HepG2 (cell line): ENCODE data around the gene GOLGA8B. TPM values are rescaled to one million over a fixed set of nuclear protein-coding genes. Genes with fewer than 3 reads are reported as not detected.

Experiments
- ATF2 ChIP-seq: sonication (generic); formaldehyde crosslinking; IDR thresholded peaks from 2 replicates; pipeline ENCODE4 v1.4.0; 2020; ENCODE audit warnings: missing genetic modification reagents
- HMGXB4 ChIP-seq, 2 experiments: sonication (generic) in 1 of 2; formaldehyde crosslinking in 1 of 2; IDR thresholded peaks; 2 replicates each; pipeline versions ENCODE4 v1.4.0 to v1.6.1; 2018 to 2020; ENCODE audit warnings: missing genetic modification reagents in 2 of 2, borderline replicate concordance in 1 of 2, low read depth in 1 of 2, mild to moderate bottlenecking in 1 of 2, missing biosample characterization in 1 of 2
- SALL1 ChIP-seq: sonication (generic); formaldehyde crosslinking; IDR thresholded peaks from 2 replicates; pipeline ENCODE4 v1.8.0; 2022; ENCODE audit warnings: mild to moderate bottlenecking, missing genetic modification reagents
- SKIL ChIP-seq: sonication (generic); formaldehyde crosslinking; IDR thresholded peaks from 2 replicates; pipeline ENCODE4 v1.8.0; 2022; ENCODE audit warnings: missing genetic modification reagents, mild to moderate bottlenecking, moderate library complexity, borderline replicate concordance
- SNAPC4 ChIP-seq: sonication (generic); formaldehyde crosslinking; IDR thresholded peaks from 2 replicates; pipeline ENCODE4 v1.4.0; 2020; ENCODE audit warnings: mild to moderate bottlenecking, missing genetic modification reagents
- ZBTB14 ChIP-seq: sonication (generic); formaldehyde crosslinking; IDR thresholded peaks from 2 replicates; pipeline ENCODE4 v1.4.0; 2020; ENCODE audit warnings: missing genetic modification reagents
- ZBTB37 ChIP-seq: sonication (generic); formaldehyde crosslinking; IDR thresholded peaks from 2 replicates; pipeline ENCODE4 v1.4.0; 2020; ENCODE audit warnings: mild to moderate bottlenecking, missing genetic modification reagents
- ZMYM4 ChIP-seq: sonication (generic); formaldehyde crosslinking; IDR thresholded peaks from 2 replicates; pipeline ENCODE4 v1.8.1; 2023; ENCODE audit warnings: mild to moderate bottlenecking, missing genetic modification reagents
- ZNF430 ChIP-seq: sonication (generic); formaldehyde crosslinking; IDR thresholded peaks from 2 replicates; pipeline ENCODE4 v1.9.0; 2021; ENCODE audit warnings: mild to moderate bottlenecking, missing genetic modification reagents
- polyA plus RNA-seq, 8 experiments: library from polyadenylated mRNA; depleted of rRNA in 3 of 8; stranded (reverse) in 7 of 8; unstranded in 1 of 8; fragments of >200 nt; fragmentation: Illumina TruSeq in 4 of 8; extraction: Trizol in 4 of 8; gene quantifications; 2 replicates each; pipeline versions ENCODE4 v1.2.1 to v1.2.3, GENCODE V29; 2011 to 2016; ENCODE audit warnings: low read depth in 4 of 8, missing spikeins in 1 of 8, mixed read lengths in 1 of 8; ENCODE audit not compliant: insufficient read depth in 1 of 8
- total RNA-seq, 5 experiments: library from RNA; depleted of rRNA; stranded (reverse); fragments of >200 nt; fragmentation: Illumina TruSeq; extraction: Trizol; gene quantifications; 2 replicates each; pipeline ENCODE4 v1.2.3, GENCODE V29; 2016; ENCODE audit warnings: low read depth in 1 of 5
- TF ChIP-seq, protein P1 (sequence below): sonication (generic); formaldehyde crosslinking; IDR thresholded peaks from 2 replicates; pipeline ENCODE4 v1.8.1; 2023; ENCODE audit warnings: mild to moderate bottlenecking, moderate library complexity, missing genetic modification reagents
- TF ChIP-seq, protein P2 (sequence below): sonication (generic); formaldehyde crosslinking; IDR thresholded peaks from 2 replicates; pipeline ENCODE4 v1.5.0; 2020; ENCODE audit warnings: mild to moderate bottlenecking, missing genetic modification reagents

GOLGA8B gene
- total and polyA plus RNA-seq, 2 of the 13 experiments (the other 11 are each of a cell fraction or from before 2014, with no cell fraction given) = 38.8 to 89.0 TPM

DNA sequence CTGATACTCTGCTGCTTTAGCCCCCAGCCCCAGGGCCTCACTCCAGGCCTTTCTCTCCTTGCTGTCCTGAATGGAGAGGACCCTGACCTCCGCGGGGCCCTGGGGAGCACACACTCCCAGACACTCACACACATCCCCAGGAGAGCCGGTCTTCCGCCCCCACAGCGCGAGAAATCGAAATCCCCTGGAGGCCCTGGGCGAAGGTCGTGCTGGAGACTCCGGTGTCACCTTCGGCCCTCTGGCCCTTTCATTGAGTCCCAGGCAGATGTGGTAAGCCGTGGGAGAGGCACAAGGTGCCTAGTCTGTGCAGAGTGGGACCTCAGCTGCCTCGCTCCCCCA lies 848 bp upstream of the GOLGA8B start (continued):
- 0 out of 4 replicates have a peak, but pooled peaks have one; percentile 15 for TF ChIP-seq HMGXB4 (CRISPR knock-in tag; IDR thresholded peaks at IDR 0.05; ENCODE audit: borderline replicate concordance in 1 of 2, low read depth in 1 of 2)
- TF ChIP-seq ZNF430 (CRISPR knock-in tag) = no peak
- TF ChIP-seq ZBTB37 (CRISPR knock-in tag) = no peak
- TF ChIP-seq ZBTB14 (CRISPR knock-in tag) = no peak
- TF ChIP-seq ATF2 = no peak
- TF ChIP-seq, protein P1, sequence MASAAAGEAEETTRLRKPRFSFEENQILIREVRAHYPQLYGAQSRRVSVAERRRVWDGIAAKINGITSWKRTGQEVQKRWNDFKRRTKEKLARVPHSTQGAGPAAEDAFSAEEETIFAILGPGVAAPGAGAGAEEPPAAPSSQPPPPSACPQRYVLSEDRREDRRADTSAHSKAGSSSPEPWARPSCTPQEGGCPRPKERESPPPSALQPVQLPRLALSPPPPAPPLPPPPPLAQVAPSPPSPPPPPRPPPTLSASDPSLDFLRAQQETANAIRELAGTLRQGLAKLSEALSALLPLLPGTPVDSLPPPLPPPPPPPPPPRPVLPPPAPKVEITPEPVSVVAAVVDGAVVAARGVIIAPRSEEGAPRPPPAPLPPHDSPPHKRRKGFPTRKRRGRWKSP (CRISPR knock-in tag) = no peak
- TF ChIP-seq ZMYM4 = 0 out of 2 replicates have a peak, but pooled peaks have one; percentile 3
- 0 out of 2 replicates have a peak, but pooled peaks have one; percentile 38 for TF ChIP-seq SALL1 (CRISPR knock-in tag)
- TF ChIP-seq SNAPC4 (CRISPR knock-in tag) = no peak
- TF ChIP-seq SKIL (CRISPR knock-in tag) = no peak
- TF ChIP-seq, protein P2, sequence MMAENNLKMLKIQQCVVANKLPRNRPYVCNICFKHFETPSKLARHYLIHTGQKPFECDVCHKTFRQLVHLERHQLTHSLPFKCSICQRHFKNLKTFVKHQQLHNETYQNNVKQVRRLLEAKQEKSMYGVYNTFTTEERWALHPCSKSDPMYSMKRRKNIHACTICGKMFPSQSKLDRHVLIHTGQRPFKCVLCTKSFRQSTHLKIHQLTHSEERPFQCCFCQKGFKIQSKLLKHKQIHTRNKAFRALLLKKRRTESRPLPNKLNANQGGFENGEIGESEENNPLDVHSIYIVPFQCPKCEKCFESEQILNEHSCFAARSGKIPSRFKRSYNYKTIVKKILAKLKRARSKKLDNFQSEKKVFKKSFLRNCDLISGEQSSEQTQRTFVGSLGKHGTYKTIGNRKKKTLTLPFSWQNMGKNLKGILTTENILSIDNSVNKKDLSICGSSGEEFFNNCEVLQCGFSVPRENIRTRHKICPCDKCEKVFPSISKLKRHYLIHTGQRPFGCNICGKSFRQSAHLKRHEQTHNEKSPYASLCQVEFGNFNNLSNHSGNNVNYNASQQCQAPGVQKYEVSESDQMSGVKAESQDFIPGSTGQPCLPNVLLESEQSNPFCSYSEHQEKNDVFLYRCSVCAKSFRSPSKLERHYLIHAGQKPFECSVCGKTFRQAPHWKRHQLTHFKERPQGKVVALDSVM (CRISPR knock-in tag) = peak; percentile 63; the same call in 1 of the 2 replicates
